Right atrium auricular region (tissue), 2 donors: ENCODE data around the gene MDP1. TPM values are rescaled to one million over a fixed set of nuclear protein-coding genes. Genes with fewer than 3 reads are reported as not detected.
"Not testable (repeated sequence)": the region's sequence is repeated elsewhere in the genome, so short reads cannot be mapped to it uniquely, and the experiment has no call there.

ENCODE experiments used
- DNase-seq: peaks from one replicate; pipeline ENCODE4 v3.0.0-alpha.2; 2019; ENCODE audit warnings: low spot score
- H3K27ac ChIP-seq, 2 donors: fragments of 200-600 bp; sonication (generic); 1 replicate in 1 of 2; 2 replicates in 1 of 2; pipeline ENCODE4 v1.5.1; 2016 to 2019
- H3K27me3 ChIP-seq, 2 donors: fragments of 200-600 bp; sonication (generic); one replicate each; pipeline versions ENCODE4 v1.5.1 to v1.6.0; 2017 to 2019
- H3K36me3 ChIP-seq: fragments of 200-600 bp; sonication (generic); one replicate; pipeline ENCODE4 v1.5.1; 2016
- H3K4me1 ChIP-seq, 2 donors: fragments of 200-600 bp; sonication (generic); one replicate each; pipeline versions ENCODE4 v1.5.1 to v1.6.0; 2017 to 2019
- H3K4me3 ChIP-seq, 2 donors: fragments of 200-600 bp; sonication (generic); 1 replicate in 1 of 2; 2 replicates in 1 of 2; pipeline ENCODE4 v1.5.1; 2017 to 2019; ENCODE audit warnings: mild to moderate bottlenecking in 1 of 2, moderate library complexity in 1 of 2
- H3K9me3 ChIP-seq, 2 donors: fragments of 200-600 bp; sonication (generic); one replicate each; pipeline ENCODE4 v1.5.1; 2019
- CTCF ChIP-seq, 2 donors: fragments of 200-600 bp; sonication (generic); IDR thresholded peaks; one replicate each; pipeline ENCODE4 v1.5.1; 2019; ENCODE audit warnings: antibody characterized with exemption in 2 of 2
- total RNA-seq, 2 donors: library from RNA; depleted of rRNA; stranded (reverse); fragments of >200 nt; gene quantifications; one replicate each; pipeline ENCODE4 v1.1.0, GENCODE V29; 2016

Gene MDP1
- total RNA-seq, 2 donors from 2014 or later = 15.5 to 19.7 TPM

- no peaks in the 10 kb centered on the region for H3K27me3 ChIP-seq
- H3K4me3 ChIP-seq = no peak overlapping the region
- no peaks in the 10 kb centered on the region for H3K9me3 ChIP-seq
- DNase-seq = no peak
- H3K36me3 ChIP-seq = peaks cover 35% of the 10 kb centered on the region
- peaks cover 0 to 8% of the 10 kb centered on the region in 2 donors for H3K4me1 ChIP-seq
- no peak overlapping the region for H3K27ac ChIP-seq
- no peak for TF ChIP-seq CTCF (IDR thresholded peaks at IDR 0.05)
Observed at GRCh38 chr14:24207104-24207551, 8.7 kb downstream of the MDP1 start.

GRCh38 chr14:24206260-24207103, 9.4 kb downstream of the MDP1 start:
- TF ChIP-seq CTCF (IDR thresholded peaks at IDR 0.05) = no peak
- peaks cover 0 to 3% of the 10 kb centered on the region in 2 donors for H3K4me1 ChIP-seq
- no peaks in the 10 kb centered on the region for H3K9me3 ChIP-seq
- H3K27me3 ChIP-seq = no peaks in the 10 kb centered on the region
- H3K36me3 ChIP-seq = peaks cover 35% of the 10 kb centered on the region
- H3K27ac ChIP-seq = no peak overlapping the region
- no peak overlapping the region for H3K4me3 ChIP-seq
- DNase-seq = no peak

GRCh38 chr14:24204163-24205146, 11.4 kb downstream of the MDP1 start:
- H3K36me3 ChIP-seq = peaks cover 28% of the 10 kb centered on the region
- no peaks in the 10 kb centered on the region for H3K9me3 ChIP-seq
- no peak for DNase-seq
- H3K4me1 ChIP-seq = no peaks in the 10 kb centered on the region
- no peak overlapping the region for H3K27ac ChIP-seq
- TF ChIP-seq CTCF (IDR thresholded peaks at IDR 0.05) = no peak
- H3K27me3 ChIP-seq = no peaks in the 10 kb centered on the region
- no peak overlapping the region for H3K4me3 ChIP-seq

- H3K9me3 ChIP-seq, H3K4me1 ChIP-seq, H3K4me3 ChIP-seq, H3K27me3 ChIP-seq, H3K27ac ChIP-seq, DNase-seq: not testable (repeated sequence)
- H3K36me3 ChIP-seq = peaks cover 20% of the 10 kb centered on the region
Observed at GRCh38 chr14:24203249-24203886, 12.5 kb downstream of the MDP1 start.

- H3K36me3 ChIP-seq = peaks cover 16% of the 10 kb centered on the region
- H3K9me3 ChIP-seq, H3K4me1 ChIP-seq, H3K4me3 ChIP-seq, DNase-seq, H3K27ac ChIP-seq, H3K27me3 ChIP-seq: not testable (repeated sequence)
Observed at GRCh38 chr14:24202538-24202937, 13.3 kb downstream of the MDP1 start.

- TF ChIP-seq CTCF (IDR thresholded peaks at IDR 0.05) = no peak
Observed at GRCh38 chr14:24198814-24199524, 16.9 kb downstream of the MDP1 start.

More at GRCh38 chr14:24198814-24199524, 16.9 kb downstream of the MDP1 start:
- no peak for DNase-seq
- no peaks in the 10 kb centered on the region for H3K36me3 ChIP-seq
- H3K4me3 ChIP-seq = no peak overlapping the region
- peaks cover 0 to 36% of the 10 kb centered on the region in 2 donors for H3K4me1 ChIP-seq
- H3K27me3 ChIP-seq = no peaks in the 10 kb centered on the region
- H3K27ac ChIP-seq = no peak overlapping the region
- no peaks in the 10 kb centered on the region for H3K9me3 ChIP-seq
